Brain pericyte (primary cell): Measurements from ENCODE around the gene PARD6B.
"Not testable (repeated sequence)": the region's sequence is repeated elsewhere in the genome, so short reads cannot be mapped to it uniquely, and the experiment has no call there.

Experiments
- DNase-seq: peaks from one replicate; pipeline ENCODE4 v3.0.0-alpha.2; 2012; ENCODE audit warnings: low read depth, low spot score

The PARD6B gene

DNA sequence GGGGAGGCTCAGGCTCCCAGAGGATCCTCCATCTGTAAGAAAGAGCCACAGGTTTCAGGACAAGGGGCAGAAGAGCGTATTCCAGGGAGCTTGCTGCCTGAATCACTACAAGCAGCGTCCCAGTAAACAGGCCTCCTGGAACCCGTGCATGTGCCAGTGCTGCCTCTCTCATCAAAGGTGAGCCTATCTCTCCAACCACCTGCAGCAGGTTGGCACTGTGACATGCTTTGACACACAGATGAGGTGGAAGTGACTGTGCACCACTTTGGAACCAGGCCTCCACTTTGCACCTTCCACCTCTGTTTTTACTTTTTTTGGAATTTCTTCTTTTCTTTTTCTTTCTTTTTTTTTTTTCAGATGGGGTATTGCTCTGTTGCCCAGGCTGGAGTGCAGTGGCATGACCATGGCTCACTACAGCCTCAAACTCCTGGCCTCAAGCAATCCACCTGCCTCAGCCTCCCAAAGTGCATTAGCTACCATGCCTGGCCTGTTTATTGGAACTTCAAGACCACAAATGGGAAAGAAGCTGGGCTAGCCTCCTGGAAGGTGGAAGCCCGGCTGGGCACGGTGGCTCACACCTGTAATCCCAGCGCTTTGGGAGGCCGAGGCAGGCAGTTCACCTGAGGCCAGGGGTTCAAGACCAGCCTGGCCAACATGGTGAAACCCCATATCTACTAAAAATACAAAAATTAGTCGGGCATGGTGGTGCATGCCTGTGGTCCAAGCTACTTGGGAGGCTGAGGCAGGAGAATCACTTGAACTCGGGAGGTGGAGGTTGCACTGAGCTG, 27.5 kb upstream of the PARD6B start:
- not testable (repeated sequence) for DNase-seq

DNA sequence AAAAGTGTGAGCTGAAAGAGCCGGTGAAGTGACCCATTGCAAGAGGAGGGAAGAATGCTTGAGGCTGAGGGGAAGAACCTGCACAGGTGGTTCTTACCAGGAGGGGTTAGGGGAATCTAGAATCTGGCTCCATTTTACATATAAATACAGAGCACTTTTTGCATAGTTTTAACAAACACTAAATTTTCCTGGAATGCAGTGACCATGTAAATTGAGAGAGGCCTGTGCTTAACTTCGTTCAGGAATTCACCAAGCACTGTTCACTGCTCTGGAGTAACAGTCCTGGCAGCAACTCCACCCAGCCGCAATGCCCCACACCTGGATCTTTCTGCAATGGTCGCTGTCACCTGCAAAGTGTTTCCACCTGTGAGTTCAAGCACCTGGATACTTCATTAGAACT, 26.9 kb upstream of the PARD6B start:
- DNase-seq, result no peak

DNA sequence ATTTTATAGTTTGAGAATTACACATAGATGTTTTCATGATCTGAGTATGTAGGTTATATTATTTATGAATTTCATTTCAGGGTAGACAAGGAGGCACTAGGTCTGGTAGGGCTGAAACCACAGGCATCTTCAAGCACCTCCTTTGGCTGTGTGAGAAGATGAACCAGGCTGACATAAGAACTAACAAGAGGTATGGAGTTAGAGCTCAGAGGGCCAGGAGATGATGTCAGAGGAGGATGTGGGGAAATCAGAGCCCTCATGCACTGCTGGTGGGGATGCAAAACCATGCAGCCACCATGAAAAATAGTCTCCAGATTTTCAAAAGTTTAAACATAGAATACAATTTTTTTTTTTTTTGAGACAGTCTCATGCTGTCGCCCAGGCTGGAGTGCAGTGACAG, 26.4 kb upstream of the PARD6B start:
- no peak for DNase-seq

DNA sequence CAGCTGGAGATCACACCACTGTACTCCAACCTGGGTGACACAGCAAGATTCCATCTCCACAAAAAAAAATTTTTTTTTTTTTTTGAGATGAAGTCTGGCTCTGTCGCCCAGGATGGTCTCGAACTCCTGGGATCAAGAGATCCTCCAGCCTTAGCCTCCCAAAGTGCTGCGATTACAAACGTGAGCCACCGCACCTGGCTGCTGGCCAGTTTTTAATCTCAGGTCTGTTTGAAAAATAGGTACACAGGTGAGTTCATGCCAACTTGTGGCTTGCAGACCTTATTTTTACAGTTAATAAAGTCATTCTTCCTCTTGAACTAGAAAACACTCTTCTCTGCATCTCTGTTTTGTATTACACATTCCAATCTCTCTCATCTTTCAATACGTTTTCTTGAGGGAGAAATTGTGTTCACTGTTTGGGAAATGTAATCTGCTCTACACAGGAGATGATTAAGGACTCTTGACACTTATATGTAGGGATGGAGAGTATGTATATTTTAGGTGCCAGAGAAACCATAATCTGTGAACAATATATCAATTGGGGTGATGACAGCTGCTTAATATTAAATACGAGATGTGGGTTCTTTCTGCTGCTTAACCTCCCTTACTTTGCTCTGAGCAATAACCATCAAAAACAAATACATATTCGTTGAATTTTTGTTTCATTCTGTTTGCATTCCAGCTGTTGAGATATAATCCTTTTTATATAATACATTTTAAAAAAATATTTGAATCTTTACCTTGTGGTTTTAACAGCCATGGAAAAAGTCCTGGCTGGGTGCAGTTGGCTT, 22.3 kb upstream of the PARD6B start:
- DNase-seq, result no peak

DNA sequence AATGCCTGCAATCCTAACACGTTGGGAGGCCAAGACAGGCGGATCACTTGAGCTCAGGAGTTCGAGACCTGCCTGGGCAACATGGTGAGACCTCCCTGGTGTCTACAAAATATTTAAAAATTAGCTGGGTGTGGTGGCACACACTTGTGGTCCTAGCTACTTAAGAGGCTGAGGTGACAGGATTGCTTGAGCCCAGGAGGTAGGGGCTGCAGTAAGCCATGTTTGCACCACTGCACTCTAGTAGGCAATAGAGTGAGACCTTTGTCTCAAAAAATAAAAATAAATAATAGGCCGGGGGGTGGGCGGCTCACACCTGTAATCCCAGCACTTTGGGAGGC, 21.8 kb upstream of the PARD6B start:
- DNase-seq, result no peak

DNA sequence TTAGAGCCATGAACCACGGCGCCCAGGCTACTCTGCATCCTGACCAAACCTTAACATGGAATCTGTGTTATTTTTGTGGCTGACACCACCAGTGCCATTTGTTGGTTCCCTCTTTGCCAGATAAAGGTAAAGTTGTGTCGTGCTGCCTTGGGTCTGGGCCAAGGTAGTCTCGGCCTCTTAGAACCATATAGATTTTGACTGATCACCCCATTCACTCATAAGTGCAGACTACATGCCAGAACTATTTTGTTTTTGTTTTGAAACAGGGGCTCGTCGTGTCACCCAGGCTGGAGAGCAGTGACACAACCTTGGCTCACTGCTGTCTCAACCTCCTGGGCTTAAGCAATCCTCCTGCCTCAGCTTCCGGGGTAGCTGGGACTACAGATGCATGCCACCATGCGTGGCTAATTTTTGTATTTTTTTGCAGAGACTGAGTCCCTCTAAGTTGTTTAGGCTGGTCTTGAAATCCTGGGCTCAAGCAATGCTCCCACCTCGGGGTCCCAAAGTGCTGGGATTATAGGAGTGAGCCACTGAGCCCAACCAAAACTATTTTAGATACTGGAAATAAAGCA, 20.8 kb upstream of the PARD6B start:
- DNase-seq, result no peak

DNA sequence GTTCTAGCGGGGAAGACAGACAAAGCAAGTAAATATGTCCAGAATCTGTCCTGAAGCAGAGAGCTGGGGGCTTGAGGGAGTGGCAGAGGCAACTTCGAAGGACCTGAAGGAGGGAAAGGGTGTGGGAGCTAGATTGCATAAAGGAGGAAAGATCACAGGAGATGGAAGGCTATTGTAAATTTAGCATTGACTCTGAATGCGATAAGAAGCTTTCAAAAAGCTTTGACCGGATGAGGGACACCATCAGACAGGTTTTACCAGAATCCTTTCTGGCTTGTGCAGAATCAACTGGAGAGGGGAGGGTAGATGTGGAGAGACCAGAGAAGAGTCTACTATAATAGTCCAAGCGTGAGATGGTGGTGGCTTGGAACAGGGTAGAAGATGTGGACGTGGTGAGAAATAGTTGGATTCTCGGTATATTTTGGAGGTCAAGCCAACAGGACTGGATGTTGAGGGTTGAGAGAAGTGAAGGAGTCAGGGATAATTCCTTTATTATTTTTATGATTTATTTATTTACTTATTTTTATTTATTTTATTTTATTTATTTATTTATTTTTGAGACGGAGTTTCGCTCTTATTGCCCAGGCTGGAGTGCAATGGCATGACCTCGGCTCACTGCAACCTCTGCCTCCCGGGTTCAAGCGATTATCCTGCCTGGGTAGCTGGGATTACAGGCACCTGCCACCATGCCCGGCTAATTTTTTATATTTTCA, 20.1 kb upstream of the PARD6B start:
- DNase-seq, result no peak

DNA sequence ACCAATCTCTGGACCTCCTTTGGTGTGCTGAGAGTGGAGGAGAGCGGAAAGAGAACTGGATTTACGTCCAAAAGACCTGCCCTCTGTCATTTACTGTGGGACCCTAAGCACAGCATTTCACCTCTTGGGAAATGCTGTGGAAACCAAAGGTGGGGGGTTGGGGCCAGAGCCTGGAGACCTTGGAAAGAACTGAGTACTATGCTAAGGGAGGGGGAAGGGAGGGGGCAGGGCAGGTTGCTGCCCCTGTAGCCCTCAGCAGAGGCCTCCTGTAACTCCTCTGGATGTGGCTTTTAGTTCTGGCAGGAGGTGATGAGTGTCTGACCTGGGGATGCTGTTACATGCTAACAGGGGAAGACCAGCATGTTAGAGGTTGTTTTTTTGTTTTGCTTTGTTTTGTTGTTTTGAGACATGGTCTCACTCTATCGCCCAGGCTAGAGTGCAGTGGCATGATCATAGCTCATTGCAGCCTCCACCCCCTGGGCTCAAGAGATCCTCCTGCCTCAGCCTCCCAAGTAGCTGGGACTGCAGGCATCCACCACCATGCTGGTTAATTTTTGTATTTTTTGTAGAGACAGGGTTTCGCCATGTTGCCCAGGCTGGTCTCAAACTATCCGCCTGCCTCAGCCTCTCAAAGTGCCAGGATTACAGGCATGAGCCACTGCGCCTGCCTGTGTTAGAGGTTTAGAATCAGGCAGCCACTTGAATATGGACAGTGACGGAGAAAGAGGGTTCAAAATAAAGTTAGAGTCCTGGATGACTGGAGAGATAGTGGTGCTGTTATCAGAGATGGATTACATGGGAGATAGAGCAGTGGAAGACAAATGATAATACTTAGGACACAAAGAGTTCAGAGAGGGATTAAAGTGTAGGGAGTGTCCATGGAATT, 18.4 kb upstream of the PARD6B start:
- DNase-seq, result no peak

DNA sequence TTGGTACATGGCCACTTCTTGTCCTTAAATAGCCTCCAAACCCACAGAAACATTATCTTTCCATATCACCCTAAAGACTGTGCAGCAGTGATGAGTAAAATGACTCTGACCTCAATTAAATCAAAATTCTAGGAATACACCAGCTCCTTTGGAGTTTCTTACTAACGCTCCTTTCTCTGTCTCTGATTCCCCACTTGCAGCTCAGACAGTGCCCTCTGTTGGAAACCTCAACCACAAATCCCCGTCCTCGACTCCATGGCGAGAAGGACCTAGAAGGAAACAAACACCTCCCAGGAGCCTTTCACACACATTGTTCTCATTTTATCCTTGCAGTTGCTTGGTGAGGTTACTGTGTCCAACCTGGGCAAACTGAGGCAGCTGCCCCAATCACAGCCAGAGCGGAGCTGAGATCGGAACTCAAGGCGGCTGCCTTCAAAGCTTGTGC, 17.7 kb upstream of the PARD6B start:
- no peak for DNase-seq

DNA sequence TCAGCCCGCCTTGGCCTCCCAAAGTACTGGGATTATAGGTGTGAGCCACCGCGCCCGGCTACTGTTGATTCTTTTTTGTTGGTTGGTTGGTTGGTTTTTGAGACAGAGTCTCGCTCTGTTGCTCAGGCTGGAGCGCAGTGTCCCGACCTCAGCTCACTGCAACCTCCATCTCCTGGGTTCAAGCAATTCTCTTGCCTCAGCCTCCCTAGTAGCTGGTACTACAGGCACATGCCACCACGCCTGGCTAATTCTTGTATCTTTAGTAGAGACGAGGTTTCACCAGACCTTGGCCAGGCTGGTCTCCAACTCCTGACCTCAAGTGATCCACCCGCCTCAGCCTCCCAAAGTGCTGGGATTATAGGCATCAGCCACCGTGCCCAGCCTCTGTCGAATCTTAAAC, 17.0 kb upstream of the PARD6B start:
- DNase-seq, result not testable (repeated sequence)

DNA sequence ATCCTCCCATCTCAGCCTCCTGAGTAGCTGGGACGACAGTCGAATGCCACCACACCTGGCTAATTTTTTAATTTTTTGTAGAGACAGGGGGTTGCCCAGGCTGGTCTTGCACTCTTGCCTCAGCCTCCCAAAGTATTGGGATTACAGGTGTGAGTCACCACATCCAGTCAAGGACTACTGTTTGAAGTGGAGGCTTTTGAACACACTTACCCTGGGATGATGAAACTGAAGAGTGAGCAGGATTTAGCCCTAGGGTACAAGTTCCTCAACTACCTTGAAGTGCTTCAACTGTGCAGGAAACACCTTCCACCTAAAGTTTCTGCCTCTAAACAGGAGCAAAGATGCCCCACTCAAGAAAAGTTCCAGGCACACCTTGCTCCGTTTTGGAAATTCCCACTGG, 15.7 kb upstream of the PARD6B start:
- DNase-seq, result no peak

DNA sequence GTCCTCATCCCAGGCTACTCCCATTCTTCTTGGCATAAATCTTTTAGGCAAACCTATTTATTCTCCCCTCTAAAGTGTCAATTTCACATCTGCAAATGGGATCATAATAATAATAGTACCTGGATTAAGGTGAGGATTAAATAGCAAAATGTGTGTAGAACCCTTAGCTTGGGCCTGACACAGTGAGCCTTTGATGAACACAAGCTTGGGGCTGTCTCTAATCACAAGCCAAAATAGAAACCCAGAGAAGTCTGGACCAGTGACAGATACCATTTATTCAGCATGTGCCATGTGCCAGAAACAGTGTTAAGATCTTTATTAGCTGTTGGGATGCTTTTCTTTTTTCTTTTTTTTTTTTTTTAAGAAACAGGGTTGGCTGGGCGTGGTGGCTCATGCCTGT, 14.9 kb upstream of the PARD6B start:
- no peak for DNase-seq

DNA sequence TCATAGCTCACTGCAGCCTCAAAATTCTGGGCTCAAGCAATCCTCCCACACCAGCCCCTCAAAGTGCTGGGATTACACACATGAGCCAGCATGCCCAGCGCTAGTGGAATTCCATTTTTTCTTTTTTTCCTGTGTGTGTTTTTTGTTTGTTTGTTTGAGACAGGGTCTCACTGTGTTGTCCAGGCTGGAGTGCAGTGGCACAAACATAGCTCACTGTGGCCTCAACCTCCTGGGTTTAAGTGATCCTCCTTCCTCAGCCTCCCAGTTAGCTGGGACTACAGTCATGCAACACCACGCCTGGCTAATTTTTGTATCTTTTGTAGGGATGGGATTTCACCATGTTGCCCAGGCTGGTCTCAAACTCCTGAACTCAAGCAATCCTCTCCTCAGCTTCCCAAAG, 14.1 kb upstream of the PARD6B start:
- DNase-seq, result no peak

DNA sequence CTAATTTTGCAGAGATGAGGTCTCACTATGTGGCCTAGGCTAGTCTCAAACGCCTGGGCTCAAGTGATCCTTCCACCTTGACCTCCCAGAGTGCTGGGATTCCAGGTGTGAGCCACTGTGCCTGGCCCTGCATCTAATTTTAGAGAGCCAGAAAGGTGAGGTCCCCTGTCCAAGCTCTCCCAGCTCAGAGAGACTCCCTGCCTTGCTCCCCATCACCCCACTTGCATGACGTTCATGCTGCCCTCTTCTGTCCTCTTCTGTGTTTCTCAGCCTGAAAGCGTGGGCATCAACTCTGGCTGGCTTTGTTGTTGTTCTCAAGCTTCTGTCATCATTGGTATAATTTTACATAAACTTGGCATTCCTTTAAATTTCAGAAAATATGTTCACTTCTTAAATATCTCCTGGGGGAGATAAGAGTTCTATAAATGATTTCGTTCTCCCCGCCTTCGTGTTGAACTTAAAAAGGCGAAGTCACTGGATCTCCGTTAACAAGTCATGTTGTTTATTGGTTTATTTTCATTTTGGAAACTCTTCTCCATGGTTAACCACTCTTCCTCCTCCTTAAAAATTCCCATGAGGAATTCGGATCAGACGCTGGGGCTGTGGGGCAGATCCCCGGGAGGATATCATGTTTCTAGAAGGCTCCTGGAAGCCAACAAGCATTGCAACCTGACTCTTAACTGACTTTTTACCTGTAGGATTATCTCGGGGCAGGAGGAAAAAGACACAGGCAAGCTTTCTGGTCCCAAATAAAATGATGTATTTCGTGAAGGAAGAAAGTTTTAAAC, 13.2 kb upstream of the PARD6B start:
- no peak for DNase-seq

DNA sequence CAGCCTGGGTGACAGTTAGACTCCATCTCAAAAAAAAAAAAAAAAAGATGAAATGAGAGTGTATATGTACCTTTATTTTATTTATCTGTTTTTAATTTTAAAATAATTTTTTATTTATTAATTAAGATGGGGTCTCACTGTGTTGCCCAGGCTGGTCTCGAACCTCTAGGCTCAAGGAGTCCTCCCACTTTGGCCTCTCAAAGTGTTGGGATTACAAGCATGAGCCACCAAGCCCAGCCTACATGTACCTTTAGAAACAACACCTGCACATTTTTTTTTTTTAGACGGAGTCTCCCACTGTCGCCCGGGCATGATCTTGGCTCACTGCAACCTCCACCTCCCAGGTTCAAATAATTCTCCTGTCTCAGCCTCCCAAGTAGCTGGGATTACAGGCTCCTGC, 12.1 kb upstream of the PARD6B start:
- DNase-seq, result no peak

DNA sequence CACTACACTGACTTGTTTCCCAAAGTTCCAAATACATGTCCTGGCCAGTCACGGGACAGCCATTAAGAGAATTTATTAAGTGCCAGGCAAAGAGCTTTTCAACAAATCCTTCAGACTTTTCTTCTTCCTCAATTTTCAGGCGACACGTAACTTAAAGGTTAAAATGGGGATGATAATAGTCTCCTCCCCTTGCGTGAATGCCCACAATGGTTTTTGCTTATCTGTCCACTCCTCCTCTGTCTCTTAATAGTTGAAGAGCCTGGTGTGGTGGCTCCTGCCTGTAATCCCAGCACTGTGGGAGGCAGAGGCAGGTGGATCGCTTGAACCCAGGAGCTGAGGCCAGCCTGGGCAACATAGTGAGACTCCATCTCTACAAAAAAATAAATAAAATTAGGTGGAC, 11.4 kb upstream of the PARD6B start:
- no peak for DNase-seq

DNA sequence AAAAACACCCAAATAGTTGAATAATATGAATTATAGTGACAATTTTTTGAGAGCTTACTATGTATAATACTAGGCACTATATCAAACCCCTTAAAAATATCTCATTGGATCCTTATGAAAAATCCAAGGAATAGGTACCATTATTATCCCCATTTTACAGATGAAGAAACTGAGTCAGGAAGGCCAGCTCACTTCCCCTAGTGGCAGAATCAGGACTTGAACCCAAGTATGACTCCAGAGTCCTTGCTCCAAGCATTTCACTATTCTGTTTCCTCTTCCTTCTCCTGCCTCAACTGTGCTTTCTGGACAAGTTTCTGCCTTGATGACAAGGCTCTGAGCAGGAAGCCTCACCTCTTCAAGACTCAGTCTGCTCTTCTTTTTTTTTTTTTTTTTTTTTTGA, 10.8 kb upstream of the PARD6B start:
- DNase-seq, result no peak

DNA sequence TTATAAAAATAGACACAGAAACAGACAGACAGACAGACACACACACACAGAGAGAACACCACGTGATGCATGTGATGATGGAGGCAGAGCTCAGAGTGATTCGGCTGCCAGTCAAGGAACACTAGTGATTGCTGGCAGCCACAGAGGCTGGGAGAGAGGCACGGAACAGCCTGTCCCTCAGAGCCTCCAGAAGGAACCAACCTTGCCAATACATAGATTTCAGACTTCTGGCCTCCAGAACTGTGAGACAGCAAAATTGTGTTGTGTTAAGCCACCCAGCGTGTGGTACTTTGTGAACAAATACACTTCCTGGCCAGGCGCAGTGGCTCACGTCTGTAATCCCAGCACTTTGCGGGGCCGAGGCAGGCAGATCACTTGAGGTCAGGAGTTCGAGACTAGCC, 9.5 kb upstream of the PARD6B start:
- DNase-seq, result no peak

DNA sequence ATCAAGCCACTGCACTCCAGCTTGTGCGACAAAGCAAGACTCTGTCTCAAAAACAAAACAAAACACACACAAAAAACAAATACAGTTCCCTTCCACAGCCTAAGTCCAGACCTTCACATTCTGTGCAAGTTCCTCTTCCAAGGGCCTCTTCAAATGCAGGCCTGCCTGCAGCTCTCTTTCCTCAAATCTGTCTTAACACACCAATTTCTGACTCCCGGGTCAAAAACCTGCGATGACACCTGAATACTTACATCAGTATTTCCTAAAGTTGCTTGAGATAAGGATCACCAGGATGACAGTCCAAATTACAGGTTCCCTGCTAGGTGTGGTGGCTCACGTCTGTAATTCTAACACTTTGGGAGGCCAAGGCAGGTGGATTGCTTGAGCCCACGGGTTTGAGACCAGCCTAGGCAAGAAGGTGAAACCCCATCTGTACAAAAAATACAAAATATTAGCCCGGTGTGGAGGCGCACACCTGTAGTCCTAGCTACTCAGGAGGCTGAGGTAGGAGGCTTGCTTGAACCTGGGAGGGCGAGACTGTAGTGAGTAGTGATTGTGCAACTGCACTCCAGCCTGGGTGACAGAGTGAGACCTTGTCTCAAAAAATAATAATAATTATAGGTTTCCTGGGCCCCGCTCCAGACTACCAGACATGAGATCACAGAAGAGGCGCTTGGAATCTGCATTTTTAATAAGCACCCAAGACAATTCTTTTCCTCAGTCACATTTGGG, 8.8 kb upstream of the PARD6B start:
- no peak for DNase-seq

DNA sequence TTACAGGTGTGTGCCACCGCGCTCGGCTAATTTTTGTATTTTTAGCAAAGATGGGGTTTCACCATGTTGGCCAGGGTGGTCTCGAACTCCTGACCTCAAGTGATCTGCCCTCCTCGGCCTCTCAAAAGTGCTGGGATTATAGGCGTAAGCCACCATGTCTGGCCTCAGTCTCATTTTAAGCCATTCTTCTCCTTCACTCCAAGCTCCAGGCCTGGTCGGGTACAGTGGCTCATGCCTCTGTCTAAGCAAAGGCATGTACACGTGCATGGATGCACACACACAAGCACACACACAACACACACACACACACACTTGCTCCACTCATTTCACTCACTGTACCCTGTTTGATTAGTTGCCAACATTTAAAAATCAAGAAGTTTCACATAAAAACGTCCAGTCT, 7.7 kb upstream of the PARD6B start:
- no peak for DNase-seq
